HG03432 (cell line): ENCODE data around the gene CHD5.
"Not testable (repeated sequence)": the region's sequence is repeated elsewhere in the genome, so short reads cannot be mapped to it uniquely, and the experiment has no call there.

ENCODE experiments used
- ATAC-seq: cut with Tn5 transposase; IDR thresholded peaks from one replicate; pipeline ENCODE4 v1.9.1; 2021; ENCODE audit warnings: mild to moderate bottlenecking, moderate library complexity; ENCODE audit not compliant: unreplicated experiment

Gene CHD5

DNA sequence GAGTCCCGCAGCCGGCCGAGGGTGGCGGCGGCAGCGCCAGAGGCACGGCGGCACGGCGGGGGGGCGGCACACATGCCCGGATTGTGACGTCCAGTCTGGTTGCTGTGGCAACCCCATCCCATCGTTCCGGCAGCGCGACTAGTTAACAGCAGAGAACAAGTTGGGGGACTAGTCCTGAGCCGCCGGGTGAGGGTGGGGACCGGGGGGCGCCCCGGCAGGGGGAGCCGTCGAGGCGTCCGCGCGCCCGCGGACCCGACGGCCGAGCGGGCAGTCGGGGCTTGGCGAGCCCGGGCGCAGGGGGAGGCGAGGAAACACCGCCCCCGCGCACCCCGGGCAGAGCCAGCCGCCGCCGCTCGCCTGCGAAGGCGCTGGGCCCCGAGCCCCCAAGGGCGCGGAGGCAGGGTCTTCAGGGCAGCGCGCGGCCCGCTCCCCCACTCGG is at the start of gene CHD5:
Gene CHD5, minus strand, starts transcription at position 54 of the 439 bp plus-strand sequence. CDS start 298 bp downstream, outside the sequence.
- no peak for ATAC-seq

DNA sequence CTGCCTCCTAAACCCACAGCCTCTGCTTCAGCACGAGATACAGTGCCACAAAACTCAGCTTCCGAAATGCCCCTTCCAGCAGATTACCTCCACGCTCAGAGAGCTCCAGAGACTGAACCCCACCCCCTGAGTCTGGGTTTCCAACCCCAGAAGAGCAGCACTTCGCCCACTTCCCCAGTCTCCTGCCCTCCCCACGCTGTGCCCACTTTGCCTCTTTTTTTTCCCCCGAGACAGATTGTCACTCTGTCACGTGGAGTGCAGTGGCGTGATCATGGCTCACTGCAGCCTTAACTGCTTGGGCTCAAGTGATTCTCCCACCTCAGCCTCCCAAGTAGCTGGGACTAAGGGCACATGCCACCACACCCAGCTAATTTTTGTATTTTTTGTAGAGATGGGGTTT is 45.5 kb upstream of the CHD5 start:
- ATAC-seq: no peak

DNA sequence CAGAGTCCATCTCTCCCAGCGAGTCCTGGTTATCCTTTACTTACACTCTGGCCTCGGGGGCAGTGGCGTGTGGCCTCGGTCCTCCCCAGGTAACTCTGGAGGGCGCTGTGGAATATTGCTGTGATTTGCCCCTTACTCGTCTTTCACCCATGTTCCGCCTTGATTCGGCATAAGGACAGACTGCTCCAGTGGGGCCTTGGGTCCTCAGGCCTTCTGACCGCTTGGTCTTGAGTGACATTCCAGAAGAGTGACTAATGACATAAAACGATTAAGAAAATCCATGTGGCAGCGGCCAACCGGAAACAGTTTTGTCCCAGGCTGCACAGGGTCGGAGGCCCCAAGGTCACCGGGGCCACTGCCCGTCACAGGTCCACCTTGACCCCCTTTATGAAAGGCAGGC is 44.6 kb upstream of the CHD5 start:
- ATAC-seq: no peak

DNA sequence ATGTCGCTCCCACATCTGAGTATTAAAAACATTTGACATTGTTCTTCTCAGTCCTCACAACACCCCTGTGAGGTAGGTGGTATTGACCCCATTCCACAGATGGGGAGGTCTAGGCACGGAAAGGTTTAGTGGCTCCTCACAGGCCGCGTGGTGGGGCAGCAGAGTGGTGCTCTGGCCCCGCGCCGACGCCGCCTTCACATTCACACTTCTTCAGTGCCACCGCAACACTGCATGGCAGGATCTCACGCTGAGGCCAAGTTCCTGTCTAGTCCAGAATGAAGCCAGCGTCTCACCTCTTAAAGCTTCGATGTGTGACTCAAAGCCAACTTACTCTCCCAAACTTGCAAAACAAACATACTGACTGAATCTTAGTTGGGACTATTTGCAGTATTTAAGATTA is 43.5 kb upstream of the CHD5 start:
- ATAC-seq: no peak

DNA sequence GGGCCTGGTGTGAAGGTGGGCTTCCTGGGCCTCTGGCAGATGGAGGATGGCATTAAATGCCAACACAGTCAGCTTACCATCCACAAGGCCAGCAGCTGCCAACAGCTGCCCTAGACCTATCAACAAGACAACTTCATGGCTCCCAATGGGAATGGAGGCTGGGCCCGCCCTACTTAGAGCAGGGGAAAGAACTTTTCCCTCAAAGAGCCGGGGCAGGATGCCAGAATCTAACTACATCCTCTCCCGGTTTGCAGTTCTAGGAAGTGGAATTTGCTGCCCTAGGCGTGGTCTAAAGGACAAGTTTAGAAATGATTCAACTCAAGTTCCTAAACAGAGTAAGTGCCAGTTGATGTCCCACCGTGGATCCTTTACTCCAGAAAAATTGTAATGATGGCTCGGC is 42.5 kb upstream of the CHD5 start:
- no peak for ATAC-seq

DNA sequence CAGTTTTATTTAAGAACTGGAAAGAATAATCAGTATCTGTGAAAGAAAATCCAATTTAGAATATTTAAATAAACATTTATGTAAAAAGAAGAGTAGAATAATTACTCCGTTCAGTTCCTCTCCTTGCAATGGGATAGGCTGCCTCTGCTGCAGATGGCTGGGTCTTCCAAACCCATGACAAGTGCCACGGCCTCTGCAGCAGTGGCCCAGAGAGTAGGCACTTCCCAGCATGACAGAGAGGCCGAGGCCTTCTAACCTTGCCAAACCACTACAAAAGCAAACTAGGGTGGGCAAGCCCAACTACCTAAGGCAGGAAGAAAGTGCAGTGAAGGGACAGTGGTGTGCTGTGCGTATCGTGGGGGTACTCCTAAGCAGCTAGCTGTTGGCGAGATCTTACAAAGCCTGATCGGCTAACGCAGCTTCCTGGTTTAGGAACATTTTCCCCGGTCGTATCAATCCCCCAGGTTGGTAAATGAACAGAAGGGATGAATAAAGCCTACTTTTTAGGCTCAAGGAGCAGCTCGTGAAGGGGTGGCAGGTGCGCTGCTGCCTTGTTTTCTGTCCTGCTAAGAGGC is 41.2 kb upstream of the CHD5 start:
- no peak for ATAC-seq

DNA sequence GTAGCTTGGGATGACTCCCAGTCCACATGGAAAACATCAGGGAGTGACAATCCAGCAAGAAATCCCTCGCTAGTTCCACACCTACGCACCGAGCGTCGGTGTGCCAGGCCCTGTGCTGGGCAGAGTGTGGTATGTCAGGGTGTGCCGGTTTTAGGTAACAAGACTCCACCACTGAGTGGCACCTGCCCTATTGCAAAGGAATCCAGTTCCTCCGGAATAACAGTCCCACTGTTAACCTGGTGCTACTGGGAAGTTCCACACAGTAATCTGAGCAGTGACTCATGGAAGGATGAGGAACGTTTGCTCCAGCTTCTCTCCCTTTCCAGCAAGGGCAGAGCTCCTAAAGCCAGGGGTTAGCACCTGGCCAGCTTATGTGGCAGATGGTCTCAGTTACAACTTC is 40.1 kb upstream of the CHD5 start:
- no peak for ATAC-seq

DNA sequence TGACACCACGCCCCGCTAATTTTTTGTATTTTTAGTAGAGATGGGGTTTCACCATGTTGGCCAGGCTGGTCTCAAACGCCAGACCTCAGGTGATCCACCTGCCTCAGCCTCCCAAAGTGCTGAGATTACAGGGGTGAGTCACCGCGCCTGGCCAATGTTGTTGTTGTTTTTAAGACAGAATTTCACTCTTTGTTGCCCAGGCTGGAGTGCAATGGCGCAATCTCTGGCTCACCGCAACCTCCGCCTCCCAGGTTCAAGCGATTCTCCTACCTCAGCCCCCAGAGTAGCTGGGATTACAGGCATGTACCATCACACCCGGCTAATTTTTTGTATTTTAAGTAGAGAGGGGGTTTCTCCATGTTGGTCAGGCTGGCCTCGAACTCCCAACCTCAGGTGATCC is 39.5 kb upstream of the CHD5 start:
- ATAC-seq: not testable (repeated sequence)

DNA sequence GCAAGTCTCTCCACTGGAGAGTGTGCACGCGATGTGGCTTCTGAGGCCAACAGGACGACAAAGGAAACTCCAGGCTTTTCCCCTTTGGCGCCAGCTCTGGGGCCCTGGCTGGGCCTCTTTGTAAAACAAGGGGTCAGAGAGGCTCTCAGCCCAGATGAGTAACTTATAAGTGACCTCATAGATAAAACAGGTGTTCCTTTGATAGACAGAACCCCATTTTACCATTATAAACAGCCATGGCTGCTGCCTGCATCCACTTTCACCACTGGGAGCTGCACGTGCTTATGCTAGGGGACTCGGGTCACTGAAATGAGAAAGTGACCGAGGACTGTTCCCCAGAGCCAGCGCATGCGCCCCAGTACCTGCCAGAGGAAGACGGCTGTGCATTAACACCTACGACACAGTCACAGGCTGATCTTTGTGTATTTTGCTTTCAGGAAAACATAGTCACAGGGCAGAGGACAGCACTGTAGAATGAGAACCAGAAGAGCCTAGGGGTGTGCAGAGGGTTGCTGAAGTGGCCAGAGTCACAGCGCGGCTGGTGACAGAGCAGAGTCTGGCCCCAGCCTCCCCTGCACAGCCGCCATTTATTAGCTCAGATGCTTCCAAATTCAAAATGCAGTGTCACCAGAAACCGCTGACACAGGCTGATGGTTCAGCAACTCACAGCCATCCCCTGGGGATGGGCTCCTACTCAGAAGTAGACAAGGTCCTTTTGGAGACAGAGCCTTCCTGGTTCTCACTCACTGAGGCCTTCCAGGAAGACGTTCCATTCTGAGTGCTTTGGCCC is 38.4 kb upstream of the CHD5 start:
- no peak for ATAC-seq

DNA sequence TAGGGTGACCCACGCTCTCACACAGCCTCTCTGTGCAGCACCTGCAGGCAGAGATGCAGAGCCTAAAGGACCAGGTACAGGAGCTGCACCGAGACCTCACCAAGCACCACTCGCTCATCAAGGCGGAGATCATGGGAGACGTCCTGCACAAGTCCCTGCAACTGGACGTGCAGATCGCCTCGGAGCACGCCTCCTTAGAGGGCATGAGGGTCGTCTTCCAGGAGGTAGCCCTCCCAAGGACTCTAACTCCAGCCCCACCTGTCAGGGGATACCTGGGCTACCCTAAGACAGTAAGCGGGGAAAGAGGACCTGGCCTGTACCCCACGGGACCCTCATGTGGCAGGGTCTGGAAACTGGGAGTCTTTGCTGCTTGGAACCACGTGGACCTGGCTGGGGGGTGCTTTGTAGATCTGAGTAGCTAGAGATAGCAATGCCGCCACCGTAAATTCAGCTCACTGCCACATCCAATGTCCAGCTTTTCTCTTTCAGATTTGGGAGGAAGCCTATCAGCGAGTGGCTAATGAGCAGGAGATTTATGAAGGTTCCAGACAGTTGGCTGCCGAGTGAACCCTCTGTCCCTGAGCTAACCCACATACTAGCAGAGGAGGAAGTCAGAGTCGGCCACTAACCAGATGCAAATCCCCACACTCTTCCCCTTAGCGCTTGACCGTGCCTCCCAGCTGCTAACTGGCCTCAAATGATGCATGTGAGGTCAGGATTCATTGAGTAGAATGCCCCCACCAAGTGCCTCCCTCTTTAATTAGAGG is 32.3 kb upstream of the CHD5 start:
- ATAC-seq: no peak

DNA sequence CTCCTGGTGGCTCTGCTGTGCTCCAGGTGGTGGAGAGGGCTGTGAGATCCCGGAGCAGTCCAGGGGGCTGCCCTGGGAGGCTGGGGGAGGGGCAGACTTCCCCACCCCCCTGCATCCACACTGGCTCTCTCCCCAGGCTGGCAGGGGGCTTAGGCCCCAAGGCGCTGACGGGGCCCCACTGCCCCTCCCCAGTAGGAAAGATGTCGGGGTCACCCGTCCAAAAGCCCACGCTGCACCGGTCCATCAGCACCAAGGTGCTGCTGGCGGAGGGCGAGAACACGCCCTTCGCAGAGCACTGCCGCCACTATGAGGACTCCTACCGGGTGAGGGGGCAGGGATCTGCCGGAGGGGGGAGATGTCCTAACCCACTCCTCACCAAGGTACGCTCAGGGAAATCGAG is 31.6 kb upstream of the CHD5 start:
- no peak for ATAC-seq

DNA sequence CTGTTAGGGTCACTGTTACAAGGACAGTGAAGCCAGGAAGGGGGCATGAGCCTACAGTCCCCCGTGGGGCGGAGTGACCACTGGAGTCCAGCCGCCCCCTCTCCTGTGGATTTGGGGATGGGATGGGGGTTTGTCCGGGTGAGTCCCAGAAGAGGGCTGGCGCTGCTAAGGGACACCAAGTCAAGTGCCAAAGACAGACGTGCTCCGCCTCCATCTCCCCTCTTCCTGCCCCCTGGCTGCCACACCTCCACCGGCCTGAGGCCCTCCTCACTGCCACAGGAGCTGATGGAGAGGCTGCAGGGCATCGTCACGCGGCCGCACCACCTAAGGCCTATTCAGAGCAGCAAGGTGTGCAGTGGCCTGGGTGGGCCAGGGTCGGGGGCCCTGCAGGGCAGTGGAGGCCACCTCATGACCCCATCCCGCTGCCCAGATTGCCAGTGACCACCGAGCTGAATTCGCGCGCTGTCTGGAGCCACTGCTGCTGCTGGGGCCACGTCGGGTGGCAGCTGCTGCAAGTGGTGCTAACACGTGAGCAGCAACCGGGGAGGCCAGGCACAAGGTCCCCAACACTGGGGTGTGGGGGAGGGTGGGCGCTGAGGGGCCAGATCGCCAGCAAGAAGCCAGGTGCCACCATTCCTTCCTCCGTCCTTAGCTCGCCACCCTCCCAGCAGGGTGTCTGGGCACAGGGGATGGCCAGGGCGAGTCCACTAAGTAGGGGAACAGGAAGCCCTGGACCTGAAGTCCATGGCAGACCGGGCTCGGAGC is 30.7 kb upstream of the CHD5 start:
- ATAC-seq: no peak

DNA sequence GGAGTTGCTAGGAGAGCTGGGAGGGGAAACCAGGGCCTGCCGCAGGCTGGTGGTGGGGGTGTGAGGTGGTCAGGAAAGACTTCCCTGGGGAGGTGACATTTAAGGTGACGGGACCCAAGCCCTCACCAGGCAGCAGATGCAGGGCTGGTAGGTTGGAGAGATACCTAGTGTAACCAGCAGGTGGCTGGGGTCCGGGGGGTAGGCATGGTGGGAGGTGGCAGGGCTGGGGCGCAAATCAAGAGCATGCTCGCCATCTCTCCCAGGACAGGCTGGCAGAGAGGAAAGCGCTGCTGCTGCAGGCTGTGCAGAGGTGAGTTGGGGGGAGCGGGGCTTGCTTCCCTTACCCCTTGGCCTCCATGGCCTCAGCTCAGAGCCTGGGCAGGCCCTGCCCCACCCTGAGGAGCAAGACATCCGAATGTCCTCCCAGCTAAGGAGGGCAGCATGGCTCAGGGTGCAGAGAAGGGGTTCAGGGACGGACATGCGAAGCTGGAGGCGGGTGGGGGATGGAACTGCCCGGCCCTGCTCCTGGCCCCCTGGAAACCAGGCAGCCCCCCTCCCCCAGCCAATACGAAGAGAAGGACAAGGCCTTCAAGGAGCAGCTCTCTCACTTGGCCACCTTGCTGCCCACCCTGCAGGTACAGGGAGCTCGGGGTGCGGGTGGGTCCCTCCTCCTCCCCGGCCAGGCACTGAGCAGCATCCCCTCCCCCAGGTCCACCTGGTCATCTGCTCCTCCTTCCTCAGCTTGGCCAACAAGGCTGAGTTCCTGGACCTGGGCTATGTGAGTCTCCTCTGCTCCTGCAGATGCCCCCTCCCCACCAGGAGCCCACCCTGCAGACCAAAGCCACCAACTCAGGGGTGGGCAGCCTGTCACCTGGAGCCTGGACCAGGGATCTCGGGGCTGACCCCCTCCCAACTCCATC is 29.8 kb upstream of the CHD5 start:
- ATAC-seq: no peak

DNA sequence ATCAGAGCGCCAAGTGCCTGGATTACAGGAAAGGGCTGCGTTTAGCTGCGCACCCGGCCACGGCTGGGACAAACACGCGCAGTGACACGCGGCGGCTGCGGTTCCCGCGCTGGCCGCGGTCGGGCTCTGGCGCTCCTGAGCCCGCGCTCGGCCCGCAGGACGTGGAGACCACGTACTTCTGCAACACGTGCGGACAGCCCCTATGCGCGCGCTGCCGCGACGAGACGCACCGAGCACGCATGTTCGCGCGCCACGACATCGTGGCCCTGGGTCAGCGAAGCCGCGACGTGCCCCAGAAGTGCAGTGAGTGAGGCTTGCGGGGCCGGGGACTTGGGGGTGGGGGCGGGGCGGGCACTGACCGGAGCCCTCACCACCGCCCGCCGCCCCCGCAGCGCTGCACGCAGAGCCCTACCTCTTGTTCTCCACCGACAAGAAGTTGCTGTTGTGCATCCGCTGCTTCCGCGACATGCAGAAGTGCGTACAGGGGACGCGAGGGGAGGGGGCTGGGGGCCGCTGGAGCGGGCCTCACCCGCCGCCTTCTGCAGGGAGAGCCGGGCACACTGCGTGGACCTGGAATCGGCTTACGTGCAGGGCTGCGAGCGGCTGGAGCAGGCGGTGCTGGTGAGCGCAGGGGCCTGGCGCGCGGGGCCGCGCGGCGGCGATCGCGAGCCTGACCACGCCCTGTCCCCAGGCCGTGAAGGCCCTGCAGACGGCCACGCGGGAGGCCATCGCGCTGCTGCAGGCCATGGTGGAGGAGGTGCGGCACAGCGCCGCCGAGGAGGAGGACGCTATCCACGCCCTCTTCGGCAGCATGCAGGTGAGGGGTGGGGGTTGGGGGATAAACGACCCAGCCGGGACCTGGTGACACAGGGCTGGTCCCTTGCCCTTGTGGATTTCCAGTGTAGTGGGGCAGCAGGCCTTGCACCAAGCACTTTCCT is 28.9 kb upstream of the CHD5 start:
- ATAC-seq: peak; percentile 28

DNA sequence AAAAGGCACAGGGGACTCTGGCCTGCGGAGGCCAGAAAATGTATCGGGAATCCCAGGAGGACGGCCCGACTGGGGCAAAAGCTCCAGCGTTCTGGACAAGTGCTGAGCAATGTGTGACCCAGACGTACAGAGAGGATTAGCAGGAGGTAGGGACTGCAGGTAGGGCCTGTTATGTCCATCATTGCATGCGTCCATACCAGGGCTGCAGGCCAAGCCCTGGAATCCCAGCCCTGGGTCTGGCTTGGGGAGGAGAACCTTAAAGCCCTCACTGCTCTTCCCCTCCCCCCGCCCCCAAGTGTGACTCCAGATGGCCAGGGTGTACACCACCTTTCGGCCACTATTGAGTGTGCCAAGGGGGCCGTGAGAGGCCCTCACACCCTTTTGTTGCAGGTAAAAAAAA is 27.8 kb upstream of the CHD5 start:
- no peak for ATAC-seq

DNA sequence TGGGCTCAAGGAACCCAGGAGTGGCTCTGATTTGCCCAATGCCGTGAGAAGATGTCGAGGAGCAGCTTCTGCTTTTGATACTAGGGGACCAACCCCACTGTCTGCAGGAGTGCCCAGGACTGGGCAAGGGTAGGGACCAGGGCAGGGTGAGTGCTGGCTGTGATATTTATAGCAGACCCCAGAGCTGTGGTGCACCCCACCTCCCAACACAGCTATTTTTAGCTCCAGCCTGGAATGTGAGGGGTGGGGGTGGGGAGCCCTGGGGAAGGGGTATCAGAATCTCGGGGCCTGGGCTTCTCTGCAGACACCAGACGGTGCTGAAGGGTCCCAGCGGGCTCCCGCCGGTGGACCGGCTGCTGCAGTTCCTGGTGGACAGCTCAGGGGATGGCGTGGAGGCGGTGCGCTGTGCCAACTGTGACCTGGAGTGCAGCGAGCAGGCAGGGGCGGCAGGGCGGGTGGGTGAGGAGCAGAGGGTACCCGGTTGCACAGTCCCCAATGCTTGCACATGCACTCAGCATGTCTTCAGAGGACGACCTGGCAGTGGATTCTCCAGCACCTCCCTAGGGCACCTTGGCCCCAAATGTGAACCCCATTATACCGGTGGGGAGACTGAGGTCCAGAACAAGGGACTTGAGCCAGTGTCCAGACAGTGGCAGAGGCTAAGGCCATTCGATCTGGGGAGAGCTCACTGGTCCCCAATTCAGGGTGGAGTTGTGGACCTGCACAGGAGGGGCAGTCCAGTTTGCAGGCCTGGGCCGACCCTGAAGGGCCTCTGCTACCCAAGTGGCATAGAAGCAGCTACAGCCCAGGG is 27.2 kb upstream of the CHD5 start:
- no peak for ATAC-seq

DNA sequence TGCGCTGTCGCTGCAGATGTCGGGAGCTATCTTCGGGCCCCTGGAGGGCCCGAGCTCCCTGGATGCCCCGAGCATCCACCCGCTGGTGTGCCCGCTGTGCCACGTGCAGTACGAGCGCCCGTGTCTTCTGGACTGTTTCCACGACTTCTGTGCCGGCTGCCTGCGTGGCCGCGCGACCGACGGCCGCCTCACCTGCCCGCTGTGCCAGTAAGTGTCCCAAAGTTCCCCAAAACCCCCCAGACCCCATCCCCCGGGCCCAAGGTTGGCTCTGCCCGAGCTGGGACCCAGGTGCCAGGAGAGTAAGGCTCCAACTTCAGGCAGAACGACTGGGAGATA is 26.4 kb upstream of the CHD5 start:
- no peak for ATAC-seq

DNA sequence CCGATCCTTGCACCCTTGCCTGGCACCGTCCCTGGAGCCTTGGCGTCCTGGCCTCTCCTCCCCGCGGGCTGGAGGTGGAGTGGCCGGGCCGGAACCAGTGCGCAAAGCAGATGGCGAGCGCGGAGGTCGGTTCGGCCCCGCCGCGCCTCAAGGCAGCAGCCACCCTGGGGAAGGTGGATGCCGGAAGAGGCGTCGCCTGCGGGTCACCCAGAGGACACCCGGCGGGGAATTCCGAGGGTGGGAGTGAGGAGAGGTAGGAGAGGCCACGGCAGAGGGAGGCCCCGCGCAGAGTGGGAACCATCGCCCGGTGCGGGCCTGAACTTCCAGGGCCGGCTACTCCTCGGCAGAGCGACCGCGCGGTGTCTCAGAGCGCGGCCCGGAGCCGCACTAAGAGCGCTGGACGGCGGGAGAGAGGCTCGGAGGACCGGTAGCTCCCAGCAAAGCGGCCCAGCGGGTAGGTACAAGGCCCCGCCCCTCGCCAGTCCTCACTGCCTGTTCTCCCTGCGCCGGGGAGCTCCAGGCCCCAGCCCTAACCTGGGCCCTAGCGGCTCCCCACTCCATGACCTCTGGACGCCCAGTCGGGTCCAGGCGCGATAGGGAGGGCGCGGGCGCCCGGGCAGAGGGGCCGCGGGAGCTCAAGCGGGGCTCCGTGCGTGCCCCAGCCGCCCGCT is 25.9 kb upstream of the CHD5 start, which contains the start of gene RNF207:
Gene RNF207, plus strand, starts transcription at position 271 of the 671 bp plus-strand sequence. CDS start 417 bp downstream, outside the sequence.
- ATAC-seq: peak; percentile 64
